Activated naive CD8-positive, alpha-beta T cell treated with anti-CD3 and anti-CD28 coated beads, Interleukin-2, amount 10 ng/mL, durations not matched to agents 7 days and 5 days (primary cell): Measurements from ENCODE around the gene CRYBG2. TPM values are rescaled to one million over a fixed set of nuclear protein-coding genes. Genes with fewer than 3 reads are reported as not detected.
"Not testable (repeated sequence)": the region's sequence is repeated elsewhere in the genome, so short reads cannot be mapped to it uniquely, and the experiment has no call there.

ENCODE experiments used
- ATAC-seq: fragments of 150-1000 bp; cut with Tn5 transposase; one replicate; pipeline ENCODE4 v1.10.0; 2021; ENCODE audit warnings: low read depth, moderate library complexity
- POLR2A ChIA-PET: fragments of 350-600 bp; sonication (Branson Sonifier 250); formaldehyde crosslinking; loops from one replicate; lab custom pipeline; 2021; ENCODE audit warnings: antibody characterized with exemption; lab: Charles Lee
- DNase-seq: peaks from one replicate; pipeline ENCODE4 v3.0.0; 2021
- H3K27ac Mint-ChIP-seq: one replicate; pipeline ENCODE4 v1.8.0; 2022; ENCODE audit warnings: mild to moderate bottlenecking, mixed read lengths
- H3K27me3 Mint-ChIP-seq: one replicate; pipeline ENCODE4 v1.8.0; 2022; ENCODE audit warnings: mild to moderate bottlenecking, moderate library complexity, mixed read lengths
- H3K36me3 Mint-ChIP-seq: one replicate; pipeline ENCODE4 v1.8.0; 2021; ENCODE audit warnings: mild to moderate bottlenecking, mixed read lengths
- H3K4me1 Mint-ChIP-seq: one replicate; pipeline ENCODE4 v1.8.0; 2021; ENCODE audit warnings: mixed read lengths
- H3K4me3 Mint-ChIP-seq: one replicate; pipeline ENCODE4 v1.8.0; 2022; ENCODE audit warnings: mild to moderate bottlenecking, moderate library complexity, mixed read lengths
- H3K9me3 Mint-ChIP-seq: one replicate; pipeline ENCODE4 v1.8.0; 2021; ENCODE audit warnings: mixed read lengths
- total RNA-seq, 2 experiments: library from RNA; stranded (reverse); gene quantifications; one replicate each; pipeline ENCODE4 v1.2.3, GENCODE V29; 2021

Gene CRYBG2
- total RNA-seq, 2 experiments from 2014 or later = 7.9 to 10.3 TPM

DNA sequence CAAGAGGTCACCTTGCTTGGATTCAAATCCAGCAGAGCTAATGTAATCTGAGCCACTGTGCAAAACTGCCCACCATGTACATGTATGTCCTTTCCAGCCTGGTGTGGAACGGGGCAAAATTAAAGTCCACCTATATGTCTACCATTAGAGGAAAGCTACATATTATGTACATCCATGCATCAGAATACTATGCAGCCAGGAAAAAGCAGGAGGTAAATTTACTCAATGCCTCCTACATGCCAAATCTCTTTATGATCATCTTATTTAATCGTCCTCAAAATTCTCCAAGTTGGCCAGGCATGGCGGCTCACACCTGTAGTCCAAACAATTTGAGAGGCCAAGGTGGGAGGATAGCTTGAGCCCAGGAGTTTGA lies 24.9 kb upstream of the CRYBG2 start:
- no peak for DNase-seq
- H3K4me3 Mint-ChIP-seq = peak overlapping the region; percentile 62
- H3K36me3 Mint-ChIP-seq = no peaks in the 10 kb centered on the region
- H3K27me3 Mint-ChIP-seq = no peaks in the 10 kb centered on the region
- no peaks in the 10 kb centered on the region for H3K9me3 Mint-ChIP-seq
- peaks cover 55% of the 10 kb centered on the region for H3K4me1 Mint-ChIP-seq
- POLR2A ChIA-PET = interaction anchor here (0.5 to 3.4 kb wide), 15 partner anchors 9 to 237 kb away, joined by 3 to 36 read pairs (median 7); partner anchors contain the start of genes CD52 and SH3BGRL3
- no peak for ATAC-seq
- H3K27ac Mint-ChIP-seq = peak overlapping the region; percentile 87

DNA sequence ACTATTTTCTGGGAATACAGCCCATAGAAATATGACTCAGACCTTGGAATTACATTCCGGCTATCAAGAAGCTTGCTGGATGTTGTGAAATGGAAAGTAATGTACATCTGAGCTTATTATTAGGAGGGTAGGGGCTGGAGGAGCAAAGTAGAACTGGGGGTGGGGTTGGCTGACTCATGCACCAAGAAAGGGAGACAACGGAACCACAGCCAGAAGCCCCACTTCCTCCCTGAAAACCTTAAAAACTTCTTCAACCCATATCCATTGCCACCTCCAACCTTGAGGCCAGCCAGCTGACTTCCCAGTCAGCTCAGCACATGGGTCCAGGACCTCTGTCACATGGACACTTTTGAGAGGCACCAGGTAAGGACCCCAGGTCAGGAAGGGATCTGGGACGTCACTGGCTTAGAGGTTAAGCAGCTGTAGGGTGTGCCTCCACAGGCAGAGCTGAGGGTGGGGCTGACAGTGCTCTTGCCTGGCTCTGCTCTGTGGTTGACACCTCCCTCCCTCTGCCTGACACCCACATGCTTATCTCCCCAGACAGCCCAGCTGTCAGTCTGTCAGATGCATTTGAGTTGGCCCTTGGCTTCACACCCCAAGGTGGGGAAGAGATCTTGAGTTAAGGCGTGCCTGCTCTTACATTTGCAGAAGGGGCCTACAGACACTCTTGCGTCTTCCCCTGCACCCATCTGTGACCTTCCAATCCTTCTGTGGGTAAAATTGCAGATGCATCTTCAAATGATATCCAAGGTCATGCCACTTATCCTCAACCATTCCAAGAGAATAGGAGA lies 24.4 kb upstream of the CRYBG2 start:
- DNase-seq = peak; percentile 81
- Mint-ChIP-seq H3K4me1 (peaks cover 61% of the 10 kb centered on the region), H3K4me3 (peak overlapping the region; percentile 62), H3K36me3 (no peaks in the 10 kb centered on the region), H3K9me3 (no peaks in the 10 kb centered on the region), H3K27ac (peak overlapping the region; percentile 87), H3K27me3 (no peaks in the 10 kb centered on the region)
- ATAC-seq = peak; percentile 97
- POLR2A ChIA-PET = interaction anchor here (0.6 to 3.4 kb wide), 22 partner anchors 8 to 829 kb away, joined by 3 to 36 read pairs (median 6); partner anchors contain the start of genes CD52, SH3BGRL3 and UBXN11

GRCh38 chr1:26376050-26376449 lies 22.1 kb upstream of the CRYBG2 start:
- DNase-seq (no peak), ATAC-seq (no peak)
- Mint-ChIP-seq H3K27ac (peak overlapping the region; percentile 82), H3K27me3 (no peaks in the 10 kb centered on the region), H3K36me3 (peaks cover 5% of the 10 kb centered on the region), H3K9me3 (peaks cover 1% of the 10 kb centered on the region), H3K4me3 (peak overlapping the region; percentile 34), H3K4me1 (peaks cover 70% of the 10 kb centered on the region)
- POLR2A ChIA-PET = interaction anchor here (1.1 to 3.4 kb wide), 3 partner anchors 12 to 90 kb away, joined by 3 to 36 read pairs (median 7); no protein-coding TSS in a partner anchor

GRCh38 chr1:26375081-26375480 lies 21.2 kb upstream of the CRYBG2 start:
- DNase-seq = no peak
- H3K4me3 Mint-ChIP-seq = peak overlapping the region; percentile 68
- H3K27ac Mint-ChIP-seq = peak overlapping the region; percentile 82
- H3K9me3 Mint-ChIP-seq = peaks cover 6% of the 10 kb centered on the region
- H3K27me3 Mint-ChIP-seq = no peaks in the 10 kb centered on the region
- ATAC-seq = peak; percentile 4
- POLR2A ChIA-PET = interaction anchor here (0.6 to 2.7 kb wide), 8 partner anchors 11 to 264 kb away, joined by 3 to 12 read pairs (median 4); partner anchors contain the start of gene SH3BGRL3
- H3K4me1 Mint-ChIP-seq = peaks cover 75% of the 10 kb centered on the region
- peaks cover 13% of the 10 kb centered on the region for H3K36me3 Mint-ChIP-seq

GRCh38 chr1:26374361-26374760 lies 20.4 kb upstream of the CRYBG2 start:
- Mint-ChIP-seq H3K4me1 (peaks cover 75% of the 10 kb centered on the region), H3K4me3 (peak overlapping the region; percentile 68), H3K36me3 (peaks cover 13% of the 10 kb centered on the region), H3K27ac (peak overlapping the region; percentile 82)
- DNase-seq, H3K9me3 Mint-ChIP-seq, H3K27me3 Mint-ChIP-seq, ATAC-seq: not testable (repeated sequence)
- POLR2A ChIA-PET = interaction anchor here (0.7 to 2.7 kb wide), 7 partner anchors 10 to 263 kb away, joined by 3 to 12 read pairs (median 5); partner anchors contain the start of gene SH3BGRL3

DNA sequence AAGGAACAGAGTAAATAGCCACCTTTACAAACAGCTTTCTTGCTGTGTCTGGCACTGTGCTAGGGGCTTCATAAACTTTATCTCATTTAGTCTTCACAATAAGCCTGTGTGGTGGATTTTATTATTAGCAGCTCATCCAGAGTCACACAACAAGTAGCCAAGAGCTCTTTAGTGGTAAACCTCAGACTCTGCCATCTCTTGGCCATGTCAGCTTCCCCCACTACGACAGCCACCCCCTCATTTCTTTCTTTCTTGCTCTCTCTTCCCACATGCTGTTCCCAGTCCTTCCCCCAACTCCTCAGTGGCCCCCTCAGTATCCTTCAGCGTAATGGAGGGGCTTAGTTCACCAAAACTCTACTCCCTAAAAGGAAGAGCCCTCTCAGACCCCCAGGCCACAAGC lies 19.9 kb upstream of the CRYBG2 start:
- Mint-ChIP-seq H3K27me3 (no peaks in the 10 kb centered on the region), H3K27ac (peak overlapping the region; percentile 82), H3K4me1 (peaks cover 72% of the 10 kb centered on the region), H3K4me3 (peak overlapping the region; percentile 68), H3K9me3 (peaks cover 6% of the 10 kb centered on the region), H3K36me3 (peaks cover 13% of the 10 kb centered on the region)
- POLR2A ChIA-PET = interaction anchor here (0.7 to 2.7 kb wide), 9 partner anchors 9 to 140 kb away, joined by 3 to 12 read pairs (median 3); partner anchors contain the start of genes CEP85 and SH3BGRL3
- ATAC-seq (no peak), DNase-seq (no peak)

DNA sequence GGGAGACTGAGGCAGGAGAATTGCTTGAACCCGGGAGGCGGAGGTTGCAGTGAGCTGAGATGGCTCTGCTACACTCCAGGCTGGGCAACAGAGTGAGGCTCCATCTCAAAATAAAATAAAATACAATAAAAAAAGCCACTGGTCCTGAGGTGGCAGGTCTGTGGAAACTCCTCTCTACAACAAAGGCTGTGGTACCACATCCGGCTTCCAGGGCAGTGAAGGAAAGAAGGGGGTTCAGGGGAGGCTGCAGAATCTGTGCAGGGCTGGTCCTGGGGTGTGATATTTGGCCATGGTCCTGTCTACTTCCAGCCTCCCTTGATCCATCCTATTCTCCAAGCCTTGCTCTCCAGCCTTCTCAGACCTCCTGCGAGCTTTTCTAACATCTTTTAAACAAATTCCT lies 19.4 kb upstream of the CRYBG2 start:
- Mint-ChIP-seq H3K36me3 (peaks cover 13% of the 10 kb centered on the region), H3K4me3 (peak overlapping the region; percentile 68), H3K27ac (peak overlapping the region; percentile 82), H3K9me3 (peaks cover 6% of the 10 kb centered on the region), H3K4me1 (peaks cover 70% of the 10 kb centered on the region), H3K27me3 (no peaks in the 10 kb centered on the region)
- POLR2A ChIA-PET = interaction anchor here (0.7 to 2.7 kb wide), 9 partner anchors 9 to 139 kb away, joined by 3 to 12 read pairs (median 3); partner anchors contain the start of genes CEP85 and SH3BGRL3
- peak; percentile 57 for ATAC-seq
- DNase-seq = no peak

GRCh38 chr1:26372611-26373010 lies 18.7 kb upstream of the CRYBG2 start, which contains the start of gene ZNF683:
Gene ZNF683, minus strand, starts transcription at chr1:26372750. Its CDS starts 4,179 bp downstream, at chr1:26368571.
- not testable (repeated sequence) for ATAC-seq, H3K27me3 Mint-ChIP-seq, H3K9me3 Mint-ChIP-seq, DNase-seq
- H3K4me1 Mint-ChIP-seq = peaks cover 69% of the 10 kb centered on the region
- peak within 1 kb of the TSS; percentile 93 for H3K27ac Mint-ChIP-seq
- POLR2A ChIA-PET = interaction anchor here (1.4 to 1.9 kb wide), 4 partner anchors 8 to 88 kb away, joined by 3 to 12 read pairs (median 8); no protein-coding TSS in a partner anchor
- peak within 1 kb of the TSS; percentile 68 for H3K4me3 Mint-ChIP-seq
- H3K36me3 Mint-ChIP-seq = peaks cover 13% of the 10 kb centered on the region

DNA sequence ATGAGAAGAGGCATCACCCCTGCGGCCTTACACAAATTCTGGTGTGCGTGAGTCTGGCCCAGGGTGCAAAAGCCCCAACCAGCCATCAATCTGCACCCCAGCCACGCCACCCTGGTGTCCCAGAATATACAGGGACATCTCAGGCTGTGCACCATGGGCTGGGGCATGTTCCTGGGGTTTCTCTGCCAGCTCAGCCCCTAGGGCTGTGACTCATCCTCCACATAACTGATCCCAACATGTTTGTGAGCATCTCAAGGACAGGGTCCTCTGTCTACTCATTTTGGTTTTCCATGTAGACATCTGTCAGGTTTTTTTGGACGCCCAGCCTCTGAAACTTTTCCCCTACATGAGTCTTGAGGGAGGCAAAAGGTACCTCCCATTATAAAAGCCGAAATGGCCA lies 18.1 kb upstream of the CRYBG2 start:
- H3K27ac Mint-ChIP-seq = peak overlapping the region; percentile 82
- POLR2A ChIA-PET = no interaction called here
- H3K4me1 Mint-ChIP-seq = peaks cover 66% of the 10 kb centered on the region
- peak overlapping the region; percentile 68 for H3K4me3 Mint-ChIP-seq
- no peaks in the 10 kb centered on the region for H3K27me3 Mint-ChIP-seq
- ATAC-seq (no peak), DNase-seq (no peak)
- H3K36me3 Mint-ChIP-seq = peaks cover 13% of the 10 kb centered on the region
- H3K9me3 Mint-ChIP-seq = peaks cover 6% of the 10 kb centered on the region

DNA sequence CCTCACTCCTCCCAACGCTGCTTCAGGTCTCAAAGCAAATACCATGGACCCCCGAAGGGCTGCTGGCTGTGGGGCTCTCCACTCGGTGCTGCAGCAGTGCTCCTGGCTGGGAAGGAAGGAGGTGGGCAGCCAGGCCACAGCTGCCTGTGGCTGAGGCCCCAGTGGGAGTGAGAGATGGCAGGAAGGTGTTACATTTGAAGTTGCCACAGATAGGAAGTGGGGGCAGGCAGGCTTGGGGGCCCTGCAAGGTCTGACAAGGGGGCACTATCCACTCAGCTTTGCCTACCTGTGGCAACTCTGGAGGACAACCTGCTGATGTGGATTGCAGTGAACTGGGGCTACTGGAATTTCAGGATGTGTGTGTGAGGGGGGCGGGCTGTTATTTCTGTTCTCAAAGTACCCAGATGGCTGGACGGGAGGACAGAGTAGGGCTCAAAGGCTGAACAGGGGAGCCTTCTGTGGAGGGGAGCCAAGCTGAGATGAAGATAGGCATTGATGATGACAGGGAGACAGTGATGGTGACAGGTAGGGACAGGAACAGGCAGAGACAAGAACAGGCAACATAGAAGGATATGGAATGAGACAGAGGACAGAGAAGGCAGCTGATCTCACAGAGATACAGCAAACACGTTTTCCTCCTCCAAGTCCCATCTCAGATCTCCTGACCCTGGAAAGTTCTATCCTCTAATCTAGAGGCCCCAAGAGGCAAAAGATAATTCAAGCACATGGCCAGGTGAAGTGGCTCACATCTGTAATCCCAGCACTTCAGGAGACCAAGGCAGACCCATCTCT lies 16.9 kb upstream of the CRYBG2 start:
- DNase-seq (no peak), ATAC-seq (peak; percentile 34)
- H3K27me3 Mint-ChIP-seq = no peaks in the 10 kb centered on the region
- H3K9me3 Mint-ChIP-seq = peaks cover 6% of the 10 kb centered on the region
- H3K36me3 Mint-ChIP-seq = peaks cover 13% of the 10 kb centered on the region
- POLR2A ChIA-PET = interaction anchor here (0.6 to 1.5 kb wide), 7 partner anchors 7 to 1656 kb away, joined by 3 to 7 read pairs (median 3); no protein-coding TSS in a partner anchor
- H3K4me1 Mint-ChIP-seq = peaks cover 56% of the 10 kb centered on the region
- peak overlapping the region; percentile 74 for H3K4me3 Mint-ChIP-seq
- H3K27ac Mint-ChIP-seq = peak overlapping the region; percentile 93

DNA sequence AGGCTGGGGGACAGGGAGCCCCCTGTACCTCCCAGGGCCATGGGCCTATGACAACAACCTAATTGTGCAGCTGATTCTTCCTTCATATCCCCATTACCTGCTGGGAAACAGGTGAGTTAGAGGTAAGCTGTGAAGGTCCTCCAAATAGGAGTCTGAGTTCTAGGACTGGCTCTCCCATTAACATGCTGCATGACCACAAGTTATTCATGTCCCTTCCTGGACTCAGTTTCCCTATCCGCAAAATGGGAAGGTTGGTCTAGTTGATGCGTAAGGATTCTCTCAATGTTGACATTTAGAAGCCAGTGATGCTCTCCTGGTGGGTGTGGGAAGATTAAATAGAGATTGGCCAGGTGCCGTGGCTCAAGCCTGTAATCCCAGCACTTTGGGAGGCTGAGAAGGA lies 14.6 kb upstream of the CRYBG2 start:
- POLR2A ChIA-PET = no interaction called here
- Mint-ChIP-seq H3K4me3 (no peak overlapping the region), H3K4me1 (peaks cover 46% of the 10 kb centered on the region), H3K27ac (peak overlapping the region; percentile 38), H3K27me3 (peaks cover 10% of the 10 kb centered on the region), H3K9me3 (peaks cover 6% of the 10 kb centered on the region), H3K36me3 (peaks cover 13% of the 10 kb centered on the region)
- ATAC-seq (no peak), DNase-seq (no peak)

- POLR2A ChIA-PET = no interaction called here
- no peak for DNase-seq
- H3K4me1 Mint-ChIP-seq = peaks cover 46% of the 10 kb centered on the region
- peaks cover 6% of the 10 kb centered on the region for H3K9me3 Mint-ChIP-seq
- peaks cover 13% of the 10 kb centered on the region for H3K36me3 Mint-ChIP-seq
- no peak for ATAC-seq
- no peak overlapping the region for H3K4me3 Mint-ChIP-seq
- H3K27me3 Mint-ChIP-seq = peaks cover 10% of the 10 kb centered on the region
- H3K27ac Mint-ChIP-seq = peak overlapping the region; percentile 7
Observed at GRCh38 chr1:26368006-26368405, 14.1 kb upstream of the CRYBG2 start.
